NCI-H446 treated with DMSO at 0.1 percent for 48 hours (cell line): ENCODE measurements around the gene TUBB4A.

Experiments used
- DNase-seq: peaks from one replicate; lab custom pipeline; 2025; lab: John Stamatoyannopoulos, UW

The TUBB4A gene

GRCh38 chr19:6494438-6495036 lies 7.6 kb downstream of the TUBB4A start:
- DNase-seq, result no peak

GRCh38 chr19:6491802-6492592 lies 10.1 kb downstream of the TUBB4A start:
- DNase-seq, result no peak

- no peak for DNase-seq
These were observed 12.0 kb downstream of the TUBB4A start for GRCh38 chr19:6490134-6490533.

GRCh38 chr19:6489278-6490061 lies 12.6 kb downstream of the TUBB4A start:
- DNase-seq, result no peak

GRCh38 chr19:6484831-6485230 lies 17.3 kb downstream of the TUBB4A start:
- no peak for DNase-seq

GRCh38 chr19:6484230-6484629 lies 17.9 kb downstream of the TUBB4A start:
- no peak for DNase-seq

GRCh38 chr19:6483235-6483634 lies 18.9 kb downstream of the TUBB4A start:
- DNase-seq, result no peak

- no peak for DNase-seq
These were observed 19.8 kb downstream of the TUBB4A start for GRCh38 chr19:6482343-6482686.

- no peak for DNase-seq
These were observed 20.4 kb downstream of the TUBB4A start, which contains the start of gene DENND1C for GRCh38 chr19:6481541-6482342. DENND1C (minus strand) TSS chr19:6481787; CDS start chr19:6481695, 92 bp downstream.

GRCh38 chr19:6480848-6481415 lies 21.2 kb downstream of the TUBB4A start:
- DNase-seq, result no peak

- DNase-seq, result no peak
These were observed 22.2 kb downstream of the TUBB4A start for GRCh38 chr19:6479836-6480398.

GRCh38 chr19:6478815-6479214 lies 23.3 kb downstream of the TUBB4A start:
- no peak for DNase-seq

- DNase-seq, result no peak
These were observed 25.1 kb downstream of the TUBB4A start for GRCh38 chr19:6476896-6477431.

- no peak for DNase-seq
These were observed 25.8 kb downstream of the TUBB4A start for GRCh38 chr19:6476155-6476895.

- no peak for DNase-seq
These were observed 26.6 kb downstream of the TUBB4A start for GRCh38 chr19:6475321-6476108.

GRCh38 chr19:6473647-6474046 lies 28.5 kb downstream of the TUBB4A start:
- DNase-seq, result no peak

GRCh38 chr19:6472713-6473112 lies 29.4 kb downstream of the TUBB4A start:
- no peak for DNase-seq

GRCh38 chr19:6471076-6471475 lies 31.0 kb downstream of the TUBB4A start:
- no peak for DNase-seq

GRCh38 chr19:6470173-6470572 lies 31.9 kb downstream of the TUBB4A start:
- DNase-seq, result no peak

- DNase-seq, result no peak
These were observed 34.7 kb downstream of the TUBB4A start for GRCh38 chr19:6467384-6467783.
